OCI-M2 (cell line): ENCODE results near the gene IFITM1.
"Not testable (repeated sequence)": the region's sequence is repeated elsewhere in the genome, so short reads cannot be mapped to it uniquely, and the experiment has no call there.

Source experiments
- DNase-seq: peaks from one replicate; lab custom pipeline; 2025; ENCODE audit not compliant: unreplicated experiment; lab: John Stamatoyannopoulos, UW

IFITM1 gene

DNA sequence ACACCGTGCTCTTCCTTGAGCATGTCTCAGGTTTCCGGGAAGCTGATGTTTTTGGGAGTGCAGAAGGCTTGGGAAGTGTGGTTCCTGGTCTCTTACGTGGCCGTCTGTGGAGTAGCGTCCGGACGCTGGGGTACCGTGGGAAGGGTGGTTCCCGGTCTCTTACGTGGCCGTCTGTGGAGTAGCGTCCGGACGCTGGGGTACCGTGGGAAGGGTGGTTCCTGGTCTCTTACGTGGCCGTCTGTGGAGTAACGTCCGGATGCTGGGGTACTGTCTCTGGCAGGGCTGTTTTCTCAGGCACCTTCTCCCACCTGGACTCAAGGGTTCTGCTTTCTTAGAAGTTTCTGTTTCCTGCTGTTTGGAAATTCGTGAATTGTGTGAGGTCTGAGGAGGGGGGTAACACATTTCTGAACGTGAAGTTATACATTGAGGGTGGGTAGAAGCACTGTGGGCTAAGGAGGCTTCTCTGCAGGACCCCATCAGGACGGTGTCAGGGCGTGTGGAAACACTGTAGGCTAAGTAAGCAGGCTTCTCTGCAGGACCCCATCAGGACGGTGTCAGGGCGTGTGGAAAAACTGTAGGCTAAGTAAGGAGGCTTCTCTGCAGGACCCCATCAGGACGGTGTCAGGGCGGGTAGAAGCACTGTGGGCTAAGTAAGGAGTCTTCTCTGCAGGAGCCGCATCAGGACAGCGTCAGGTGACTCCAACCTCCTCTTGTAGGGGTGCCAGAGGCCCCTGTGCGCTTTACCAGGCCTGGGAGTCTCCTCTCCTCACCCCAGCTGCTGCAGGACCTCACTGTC, 12.2 kb downstream of the IFITM1 start:
- DNase-seq, result no peak

GRCh38 chr11:326592-326841, 12.7 kb downstream of the IFITM1 start:
- no peak for DNase-seq

GRCh38 chr11:326842-327580, 13.2 kb downstream of the IFITM1 start:
- DNase-seq, result no peak

GRCh38 chr11:327581-327923, 13.7 kb downstream of the IFITM1 start:
- no peak for DNase-seq

DNA sequence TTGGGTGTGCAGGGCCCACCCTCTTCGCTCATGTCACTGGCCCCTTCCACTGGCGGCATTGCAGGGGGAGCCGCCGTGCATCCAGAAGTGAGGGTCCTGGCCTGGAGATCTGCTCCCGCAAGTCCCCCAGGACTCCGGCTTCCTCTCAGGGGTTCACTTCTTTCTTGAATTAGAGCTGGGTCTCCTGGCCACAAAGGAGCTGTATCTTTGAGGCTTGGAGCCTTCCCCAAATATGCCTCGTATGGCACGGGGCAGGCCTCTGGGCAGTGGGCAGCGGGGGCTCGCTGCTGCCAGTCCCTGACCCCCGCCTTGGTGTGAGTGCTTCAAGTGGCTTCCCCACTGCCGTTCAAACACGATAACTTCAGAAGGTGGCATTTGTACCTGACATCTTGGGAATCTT, 14.2 kb downstream of the IFITM1 start:
- no peak for DNase-seq

- DNase-seq, result not testable (repeated sequence)
These were observed 14.8 kb downstream of the IFITM1 start for GRCh38 chr11:328516-329100.

GRCh38 chr11:329886-330253, 16.0 kb downstream of the IFITM1 start:
- DNase-seq, result no peak

- no peak for DNase-seq
These were observed 16.5 kb downstream of the IFITM1 start for GRCh38 chr11:330307-330693.

- DNase-seq, result no peak
These were observed 17.0 kb downstream of the IFITM1 start for GRCh38 chr11:330694-331357.

- no peak for DNase-seq
These were observed 17.7 kb downstream of the IFITM1 start for GRCh38 chr11:331358-332060.

- no peak for DNase-seq
These were observed 19.0 kb downstream of the IFITM1 start for GRCh38 chr11:332651-333480.

DNA sequence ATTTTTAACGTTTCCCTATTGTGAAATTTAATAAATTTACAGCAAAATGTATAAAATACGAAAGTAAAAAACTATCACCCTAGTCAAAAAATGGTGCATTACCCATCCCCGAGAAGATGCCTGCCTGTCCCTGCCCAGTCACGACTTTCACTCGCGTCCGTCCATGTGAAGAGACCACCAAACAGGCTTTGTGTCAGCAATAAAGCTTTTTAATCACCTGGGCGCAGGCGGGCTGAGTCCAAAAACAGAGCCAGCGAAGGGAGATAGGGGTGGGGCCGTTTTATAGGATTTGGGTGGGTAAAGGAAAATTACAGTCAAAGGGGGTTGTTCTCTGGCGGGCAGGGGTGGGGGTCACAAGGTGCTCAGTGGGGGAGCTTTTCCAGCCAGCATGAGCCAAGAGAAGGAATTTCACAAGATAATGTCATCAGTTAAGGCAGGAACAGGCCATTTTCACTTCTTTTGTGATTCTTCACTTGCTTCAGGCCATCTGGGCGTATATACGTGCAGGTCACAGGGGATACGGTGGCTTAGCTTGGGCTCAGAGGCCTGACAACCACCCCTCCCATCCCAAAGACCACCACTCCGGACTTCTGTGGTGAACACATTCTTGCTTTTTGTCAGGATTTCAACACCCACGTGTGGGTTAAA, 19.9 kb downstream of the IFITM1 start:
- not testable (repeated sequence) for DNase-seq

DNA sequence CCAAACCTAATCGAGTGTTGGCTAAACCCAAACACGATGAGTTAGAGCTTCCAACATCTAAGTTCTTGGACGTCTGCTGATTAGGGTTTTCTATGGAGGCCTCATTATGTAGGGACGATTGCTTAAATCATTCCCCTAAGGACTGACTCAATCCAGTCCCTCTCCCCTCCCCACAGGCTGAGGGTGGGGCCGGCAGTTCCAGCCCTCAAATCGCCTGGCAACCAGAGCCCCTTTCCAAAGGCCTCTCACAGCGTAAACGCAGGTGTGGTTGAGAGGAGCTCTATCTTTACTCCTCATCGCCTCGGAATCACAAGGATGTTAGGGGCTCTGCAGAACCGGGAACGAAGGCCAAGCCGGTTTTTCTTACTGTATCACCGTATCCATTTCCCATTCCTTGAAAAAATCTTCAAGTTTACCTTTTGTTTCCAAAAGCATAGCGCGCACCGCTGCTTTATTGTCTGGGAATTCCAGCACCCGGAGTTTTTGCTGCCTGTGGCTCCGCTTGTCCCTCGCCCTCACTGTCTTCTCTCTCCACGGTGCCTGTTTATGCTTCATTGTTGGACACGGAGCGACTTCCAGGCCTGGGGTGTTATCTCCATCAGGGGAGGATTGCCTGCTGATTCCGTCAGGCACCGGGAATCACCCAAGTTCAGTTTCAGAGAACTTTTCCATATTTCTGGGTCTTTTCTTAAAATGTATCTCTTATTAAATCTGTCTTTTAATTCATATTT, 20.6 kb downstream of the IFITM1 start:
- no peak for DNase-seq

DNA sequence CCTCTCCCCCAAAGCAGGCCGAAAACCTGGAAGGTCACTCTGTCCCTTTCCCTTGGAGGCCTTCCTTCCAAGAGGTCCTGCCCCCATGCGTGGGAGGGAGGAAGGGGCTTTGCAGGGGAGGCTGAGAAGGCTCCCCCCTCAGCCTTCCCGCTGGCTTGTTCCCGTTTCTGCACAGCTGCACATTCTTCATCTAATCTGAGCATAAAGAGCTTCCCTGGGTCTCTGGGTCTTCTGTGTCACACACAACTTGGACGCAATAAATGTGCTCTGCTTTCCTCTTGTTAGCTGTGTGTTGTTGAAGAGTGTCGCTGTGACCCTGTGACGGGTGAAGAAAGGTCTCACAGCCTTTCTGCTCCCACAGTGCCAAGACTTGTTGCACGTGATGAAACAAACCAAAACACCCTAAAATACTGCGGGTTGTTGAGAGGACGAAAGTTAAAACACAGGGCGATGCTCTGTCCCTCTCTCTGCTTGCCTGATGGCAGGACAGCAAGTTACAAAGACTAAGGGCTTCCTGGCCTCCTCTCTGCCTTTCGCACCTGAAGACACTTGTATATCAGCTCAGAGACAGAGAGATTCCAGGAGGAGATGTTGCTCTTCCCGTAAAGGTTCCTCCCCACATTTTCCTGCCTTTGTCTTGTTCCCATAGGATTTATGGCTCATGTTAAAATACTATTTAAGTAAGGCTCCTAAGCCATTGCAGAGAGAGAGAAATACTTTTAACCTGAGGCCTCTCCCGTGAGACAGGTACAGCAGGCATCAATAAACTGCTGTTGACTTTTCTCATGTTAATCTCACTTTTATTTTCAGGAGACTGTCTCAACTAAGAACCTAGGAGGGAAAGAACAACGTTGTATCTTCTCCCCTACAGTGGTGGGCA, 22.2 kb downstream of the IFITM1 start:
- no peak for DNase-seq

- DNase-seq, result no peak
These were observed 22.9 kb downstream of the IFITM1 start for GRCh38 chr11:336659-337198.

- no peak for DNase-seq
These were observed 23.9 kb downstream of the IFITM1 start for GRCh38 chr11:337711-338110.

DNA sequence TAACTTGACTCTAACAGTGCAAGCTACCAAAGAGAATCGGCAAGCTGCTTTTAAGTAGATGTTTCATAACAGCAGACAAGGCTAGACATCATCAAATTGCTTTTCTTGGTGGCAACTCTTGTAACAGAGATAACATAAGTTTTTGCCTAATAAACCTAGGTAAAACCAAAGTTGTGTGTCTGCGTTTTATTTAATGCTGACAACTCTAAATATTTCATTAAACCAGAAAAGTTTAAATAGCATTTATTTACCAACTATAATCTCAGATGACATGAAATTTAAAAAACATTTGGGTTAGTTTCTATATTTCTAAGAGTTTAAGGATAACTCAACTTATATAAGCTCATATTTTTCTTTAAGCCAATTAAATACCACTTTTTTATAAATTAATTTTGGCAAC, 26.1 kb downstream of the IFITM1 start:
- no peak for DNase-seq
